GM19193 (cell line): ENCODE data around the gene PLAAT4.

Experiments used
- POLR2A ChIP-seq: IDR thresholded peaks from 4 replicates; pipeline ENCODE4 v1.6.1; 2011; ENCODE audit not compliant: insufficient read depth, insufficient read length; ENCODE audit errors: extremely low read depth

PLAAT4 gene

GRCh38 chr11:63536669-63537292, at the start of gene PLAAT4:
Gene PLAAT4 (plus strand): TSS chr11:63536808. CDS start chr11:63536869, 61 bp downstream.
- TF ChIP-seq POLR2A: no peak

- TF ChIP-seq POLR2A: no peak
Measured at GRCh38 chr11:63488789-63489188, 47.8 kb upstream of the PLAAT4 start.

GRCh38 chr11:63489879-63490278, 46.7 kb upstream of the PLAAT4 start:
- no peak for TF ChIP-seq POLR2A

GRCh38 chr11:63490551-63491239, 45.9 kb upstream of the PLAAT4 start, which contains the start of gene PLAAT5:
Gene PLAAT5 (minus strand): TSS chr11:63491167. CDS start chr11:63491034, 133 bp downstream.
- TF ChIP-seq POLR2A: no peak

GRCh38 chr11:63491240-63491587, 45.4 kb upstream of the PLAAT4 start:
- TF ChIP-seq POLR2A: no peak

GRCh38 chr11:63491636-63492372, 44.8 kb upstream of the PLAAT4 start:
- no peak for TF ChIP-seq POLR2A

GRCh38 chr11:63492441-63492840, 44.2 kb upstream of the PLAAT4 start:
- TF ChIP-seq POLR2A: no peak

- no peak for TF ChIP-seq POLR2A
Measured at GRCh38 chr11:63493127-63493526, 43.5 kb upstream of the PLAAT4 start.

- no peak for TF ChIP-seq POLR2A
Measured at GRCh38 chr11:63494975-63495374, 41.6 kb upstream of the PLAAT4 start.

- no peak for TF ChIP-seq POLR2A
Measured at GRCh38 chr11:63499874-63500273, 36.7 kb upstream of the PLAAT4 start.

GRCh38 chr11:63501236-63501635, 35.4 kb upstream of the PLAAT4 start:
- no peak for TF ChIP-seq POLR2A

GRCh38 chr11:63502252-63502820, 34.3 kb upstream of the PLAAT4 start:
- TF ChIP-seq POLR2A: no peak

- TF ChIP-seq POLR2A: no peak
Measured at GRCh38 chr11:63503492-63503891, 33.1 kb upstream of the PLAAT4 start.

GRCh38 chr11:63504054-63504453, 32.6 kb upstream of the PLAAT4 start:
- TF ChIP-seq POLR2A: no peak

GRCh38 chr11:63504933-63505586, 31.5 kb upstream of the PLAAT4 start:
- no peak for TF ChIP-seq POLR2A
